SK-N-SH (cell line): ENCODE results near the gene ABCF1. TPM values are rescaled to one million over a fixed set of nuclear protein-coding genes. Genes with fewer than 3 reads are reported as not detected.
A peak's percentile ranks its signal among the peaks of the same experiment; 100 is the strongest.

Source experiments
- CTCF ChIA-PET: fragments of 300-600, 350-600 bp; formaldehyde crosslinking; extraction: SDS; loops from one replicate; lab custom pipeline; 2021; lab: Yijun Ruan, JAX
- POLR2A ChIA-PET: fragments of 350-600 bp; sonication (Branson Sonifier 250); formaldehyde crosslinking; extraction: SDS; loops from one replicate; lab custom pipeline; 2020; ENCODE audit warnings: antibody characterized with exemption, inconsistent platforms; lab: Yijun Ruan, JAX
- DNase-seq: peaks from one replicate; pipeline ENCODE4 v3.0.0; 2012
- H2AFZ ChIP-seq: fragments of 200-600 bp; sonication (generic); 2 replicates; pipeline ENCODE4 v1.8.1; 2016; ENCODE audit warnings: antibody characterized with exemption, mild to moderate bottlenecking, low read depth
- H3F3A ChIP-seq: fragments of 200-600 bp; sonication (generic); replicated peaks from 2 replicates; pipeline ENCODE3; 2016; ENCODE audit warnings: antibody characterized with exemption, mild to moderate bottlenecking; ENCODE audit not compliant: insufficient read depth
- H3K27ac ChIP-seq, 2 experiments: fragments of 200-500 bp in 1 of 2; fragments of 200-600 bp in 1 of 2; sonication (Bioruptor generic) in 1 of 2; sonication (generic), shearing (Covaris generic) in 1 of 2; 2 replicates each; pipeline versions ENCODE4 v1.5.1 to v1.6.1; 2014 to 2016; ENCODE audit warnings: low read depth in 2 of 2, inconsistent platforms in 1 of 2, low read length in 1 of 2, mild to moderate bottlenecking in 1 of 2, mixed read lengths in 1 of 2
- H3K27me3 ChIP-seq: fragments of 200-600 bp; sonication (generic), shearing (Covaris generic); 2 replicates; pipeline ENCODE4 v1.6.1; 2016; ENCODE audit warnings: mixed run types; ENCODE audit not compliant: insufficient read depth
- H3K36me3 ChIP-seq, 2 experiments: fragments of 200-500 bp in 1 of 2; fragments of 200-600 bp in 1 of 2; sonication (Bioruptor generic) in 1 of 2; sonication (generic) in 1 of 2; replicated peaks in 1 of 2; 2 replicates each; pipeline versions ENCODE3 to v1.5.1; 2014 to 2016; ENCODE audit warnings: low read length in 1 of 2, mild to moderate bottlenecking in 1 of 2; ENCODE audit not compliant: insufficient read depth in 2 of 2, control insufficient read depth in 1 of 2
- H3K4me1 ChIP-seq, 2 experiments: fragments of 200-500 bp in 1 of 2; fragments of 200-600 bp in 1 of 2; sonication (Bioruptor generic) in 1 of 2; sonication (generic), shearing (Covaris generic) in 1 of 2; 2 replicates each; pipeline versions ENCODE4 v1.5.1 to v1.6.1; 2014 to 2016; ENCODE audit warnings: low read depth in 1 of 2, low read length in 1 of 2, mixed run types in 1 of 2; ENCODE audit not compliant: insufficient read depth in 2 of 2, control insufficient read depth in 1 of 2
- H3K4me2 ChIP-seq: fragments of 200-600 bp; sonication (generic), shearing (Covaris generic); 2 replicates; pipeline ENCODE4 v1.6.1; 2017; ENCODE audit warnings: mixed run types
- H3K4me3 ChIP-seq, 2 experiments: fragments of 200-500 bp in 1 of 2; fragments of 200-600 bp in 1 of 2; sonication (Bioruptor generic) in 1 of 2; sonication (generic), shearing (Covaris generic) in 1 of 2; 2 replicates each; pipeline versions ENCODE4 v1.5.1 to v1.8.1; 2014 to 2016; ENCODE audit warnings: low read depth in 2 of 2, inconsistent platforms in 1 of 2, low read length in 1 of 2, mild to moderate bottlenecking in 1 of 2, mixed read lengths in 1 of 2, moderate library complexity in 1 of 2
- H3K79me2 ChIP-seq: fragments of 200-600 bp; sonication (generic); 2 replicates; pipeline ENCODE4 v1.8.1; 2017; ENCODE audit warnings: mild to moderate bottlenecking; ENCODE audit not compliant: insufficient read depth
- H3K9ac ChIP-seq: fragments of 200-600 bp; sonication (generic); 2 replicates; pipeline ENCODE4 v1.6.1; 2017; ENCODE audit warnings: mixed run types
- H3K9me2 ChIP-seq: fragments of 200-600 bp; sonication (generic); 2 replicates; pipeline ENCODE4 v1.6.1; 2017; ENCODE audit warnings: mixed run types
- H3K9me3 ChIP-seq: fragments of 200-600 bp; sonication (generic); 2 replicates; pipeline ENCODE4 v1.6.1; 2017; ENCODE audit warnings: mixed run types, mild to moderate bottlenecking, moderate library complexity
- H4K20me1 ChIP-seq: fragments of 200-600 bp; sonication (generic); 2 replicates; pipeline ENCODE4 v1.6.1; 2017; ENCODE audit warnings: mild to moderate bottlenecking, mixed run types; ENCODE audit not compliant: insufficient read depth
- CHD2 ChIP-seq: fragments of 150-350 bp; IDR thresholded peaks from 2 replicates; pipeline ENCODE4 v1.6.1; 2018; ENCODE audit warnings: low read length; ENCODE audit not compliant: partially characterized antibody
- EZH2phosphoT487 ChIP-seq: fragments of 200-600 bp; sonication (generic); IDR thresholded peaks from 2 replicates; pipeline ENCODE4 v1.6.1; 2017; ENCODE audit warnings: low read depth, mixed run types, mild to moderate bottlenecking, antibody characterized with exemption, moderate library complexity, borderline replicate concordance
- FOSL2 ChIP-seq: IDR thresholded peaks from 2 replicates; pipeline ENCODE4 v1.4.0; 2012; ENCODE audit warnings: low read depth, mild to moderate bottlenecking, moderate library complexity, borderline replicate concordance
- GABPA ChIP-seq: IDR thresholded peaks from 2 replicates; pipeline ENCODE4 v1.4.0; 2012; ENCODE audit warnings: low read depth, mild to moderate bottlenecking
- GATA2 ChIP-seq: sonication (generic); formaldehyde crosslinking; IDR thresholded peaks from 2 replicates; pipeline ENCODE4 v1.5.0; 2020; ENCODE audit warnings: mild to moderate bottlenecking, missing genetic modification reagents
- IRF3 ChIP-seq: fragments of 150-350 bp; IDR thresholded peaks from 2 replicates; pipeline ENCODE4 v1.6.1; 2016; ENCODE audit warnings: mild to moderate bottlenecking, low read depth, low read length
- JUND ChIP-seq: IDR thresholded peaks from 2 replicates; pipeline ENCODE4 v1.4.0; 2012
- MEF2A ChIP-seq: IDR thresholded peaks from 2 replicates; pipeline ENCODE4 v1.4.0; 2012; ENCODE audit warnings: low read depth, borderline replicate concordance
- NFIC ChIP-seq: IDR thresholded peaks from 2 replicates; pipeline ENCODE4 v1.4.0; 2012; ENCODE audit warnings: borderline replicate concordance
- NRF1 ChIP-seq: IDR thresholded peaks from 2 replicates; pipeline ENCODE4 v1.6.1; 2012; ENCODE audit warnings: low read depth, mild to moderate bottlenecking, low read length
- PBX3 ChIP-seq: IDR thresholded peaks from 2 replicates; pipeline ENCODE4; 2012
- RAD21 ChIP-seq: IDR thresholded peaks from 2 replicates; pipeline ENCODE4 v1.6.1; 2012; ENCODE audit warnings: mild to moderate bottlenecking, low read length
- RCOR1 ChIP-seq: fragments of 150-350 bp; IDR thresholded peaks from 2 replicates; pipeline ENCODE4 v1.6.1; 2017; ENCODE audit warnings: antibody characterized with exemption, low read length
- REST ChIP-seq: IDR thresholded peaks from 2 replicates; pipeline ENCODE4 v1.6.1; 2012; ENCODE audit warnings: mild to moderate bottlenecking, low read depth, low read length, moderate library complexity
- SIN3A ChIP-seq: IDR thresholded peaks from 2 replicates; pipeline ENCODE4 v1.6.1; 2012; ENCODE audit warnings: low read depth, mild to moderate bottlenecking, low read length, moderate library complexity, borderline replicate concordance
- SMC3 ChIP-seq: IDR thresholded peaks from 2 replicates; pipeline ENCODE4 v1.6.1; 2012; ENCODE audit warnings: low read depth, low read length, improper control_type of control experiment
- TAF1 ChIP-seq: IDR thresholded peaks from 2 replicates; pipeline ENCODE4 v1.6.1; 2012; ENCODE audit warnings: low read depth, mild to moderate bottlenecking, low read length, moderate library complexity, borderline replicate concordance
- TCF12 ChIP-seq: IDR thresholded peaks from 2 replicates; pipeline ENCODE4 v1.4.0; 2012
- YY1 ChIP-seq: IDR thresholded peaks from 2 replicates; pipeline ENCODE4 v1.4.0; 2012; ENCODE audit warnings: low read depth, mild to moderate bottlenecking
- WGBS: methylation state at CpG from one replicate; pipeline ENCODE4 v1.1.6; 2017; ENCODE audit warnings: low lambda C conversion rate; 5-methylcytosine and 5-hydroxymethylcytosine counted together
- polyA plus RNA-seq, 3 experiments: library from polyadenylated mRNA; depleted of rRNA; stranded (reverse); fragments of >200 nt; gene quantifications; 2 replicates each; pipeline ENCODE4 v1.2.3, GENCODE V29; 2012

Gene ABCF1
- polyA plus RNA-seq, 1 of the 3 experiments (the other 2 are of a cell fraction): 53.4 TPM

GRCh38 chr6:30548375-30548774 is 22.9 kb upstream of the ABCF1 start (continued):
- TF ChIP-seq REST (no peak), JUND (no peak), TCF12 (no peak), GABPA (no peak), NRF1 (no peak), MEF2A (no peak), NFIC (no peak)

GRCh38 chr6:30554404-30554803 is 16.8 kb upstream of the ABCF1 start:
- Histone ChIP-seq H3K4me2 (peak overlapping the region; percentile 95), H3K4me3 (0 out of 4 replicates have a peak overlapping the region, but pooled peaks of 1 of the 2 experiments have one; percentile 99), H3K4me1 (peaks cover 15 to 17% of the 10 kb centered on the region in 2 experiments)
- CTCF ChIA-PET: interaction anchor here (0.8 to 9.4 kb wide), 7 partner anchors 12 to 87 kb away, joined by 3 to 140 read pairs (median 5); no protein-coding TSS in a partner anchor
- no peak for TF ChIP-seq GABPA
- TF ChIP-seq FOSL2: no peak
- TF ChIP-seq PBX3: no peak
- TF ChIP-seq TCF12: no peak
- TF ChIP-seq CHD2: no peak
- TF ChIP-seq RCOR1: no peak
- no peak for TF ChIP-seq EZH2phosphoT487
- TF ChIP-seq YY1: no peak
- TF ChIP-seq RAD21: no peak
- no peak for TF ChIP-seq MEF2A
- TF ChIP-seq TAF1: no peak
- TF ChIP-seq SMC3: no peak
- TF ChIP-seq GATA2 (CRISPR knock-in tag): no peak
- no peak for TF ChIP-seq REST
- no peak for TF ChIP-seq SIN3A
- no peak for TF ChIP-seq IRF3
- no peak for TF ChIP-seq NFIC
- no peak for TF ChIP-seq NRF1
- no peak for TF ChIP-seq JUND
- TF ChIP-seq, all 33 proteins: peak for 0
- peaks cover 10% of the 10 kb centered on the region for H3F3A ChIP-seq
- H3K9me2 ChIP-seq: no peaks in the 10 kb centered on the region
- POLR2A ChIA-PET: interaction anchor here (1.5 to 3.6 kb wide), 3 partner anchors 12 to 61 kb away, joined by 4 to 22 read pairs (median 9); partner anchors contain the start of gene ABCF1
- H3K36me3 ChIP-seq: peaks cover 38 to 52% of the 10 kb centered on the region in 2 experiments
- no peak overlapping the region for H3K27ac ChIP-seq
- DNase-seq: no peak
- H3K27me3 ChIP-seq: no peaks in the 10 kb centered on the region
- no peak overlapping the region for H3K9ac ChIP-seq
- no peaks in the 10 kb centered on the region for H3K9me3 ChIP-seq
- WGBS: 97% methylated on average over 4 of the region's 4 CpGs
- no peak overlapping the region for H2AFZ ChIP-seq
- no peaks in the 10 kb centered on the region for H4K20me1 ChIP-seq
- peaks cover 29% of the 10 kb centered on the region for H3K79me2 ChIP-seq
